Gastroesophageal sphincter (tissue), 4 donors: ENCODE results near the gene NCAPD2. TPM values are rescaled to one million over a fixed set of nuclear protein-coding genes. Genes with fewer than 3 reads are reported as not detected.
"Not testable (repeated sequence)": the region's sequence is repeated elsewhere in the genome, so short reads cannot be mapped to it uniquely, and the experiment has no call there.

Source experiments
- ATAC-seq: fragments of 150-250 bp; one replicate; pipeline ENCODE4 v1.9.1; 2016; ENCODE audit warnings: mild to moderate bottlenecking, moderate library complexity
- H3K27ac ChIP-seq, 4 donors: fragments of 200-600 bp; sonication (generic) in 3 of 4; 1 replicate in 3 of 4; 2 replicates in 1 of 4; pipeline ENCODE4 v1.5.1; 2016 to 2019
- H3K27me3 ChIP-seq: fragments of 200-600 bp; sonication (generic); one replicate; pipeline ENCODE4 v1.5.1; 2019
- H3K36me3 ChIP-seq, 2 donors: fragments of 200-600 bp; sonication (generic); one replicate each; pipeline ENCODE4 v1.5.1; 2019; ENCODE audit warnings: control low read depth in 1 of 2
- H3K4me1 ChIP-seq, 3 donors: fragments of 200-600 bp; sonication (generic); 1 replicate in 2 of 3; 2 replicates in 1 of 3; pipeline ENCODE4 v1.5.1; 2016 to 2019; ENCODE audit warnings: control low read depth in 2 of 3
- H3K4me3 ChIP-seq, 2 donors: fragments of 200-600 bp; sonication (generic); one replicate each; pipeline ENCODE4 v1.5.1; 2019; ENCODE audit warnings: mild to moderate bottlenecking in 1 of 2, moderate library complexity in 1 of 2
- H3K9me3 ChIP-seq, 3 donors: fragments of 200-600 bp; sonication (generic); one replicate each; pipeline ENCODE4 v1.5.1; 2017 to 2019; ENCODE audit warnings: control low read depth in 2 of 3
- EP300 ChIP-seq: sonication (generic); formaldehyde crosslinking; IDR thresholded peaks from one replicate; pipeline ENCODE4 v1.6.1; 2017; ENCODE audit warnings: antibody characterized with exemption, mild to moderate bottlenecking
- POLR2A ChIP-seq, 2 donors: fragments of 450-650 bp; IDR thresholded peaks; one replicate each; pipeline ENCODE4 v1.6.1; 2017; ENCODE audit warnings: antibody characterized with exemption in 2 of 2, mild to moderate bottlenecking in 2 of 2, moderate library complexity in 1 of 2
- POLR2AphosphoS5 ChIP-seq: sonication (generic); formaldehyde crosslinking; IDR thresholded peaks from one replicate; pipeline ENCODE4 v1.6.1; 2017; ENCODE audit warnings: antibody characterized with exemption
- WGBS, 2 donors: methylation state at CpG; one replicate each; pipeline ENCODE4 v1.1.5; 2018; ENCODE audit warnings: low coverage in 1 of 2; 5-methylcytosine and 5-hydroxymethylcytosine counted together
- total RNA-seq, 4 donors: library from RNA; depleted of rRNA; stranded (reverse); fragments of >200 nt; gene quantifications; one replicate each; pipeline ENCODE4 v1.1.0, GENCODE V29; 2016
- TF ChIP-seq, protein P1 (sequence below), 4 experiments: fragments of 200-600 bp in 2 of 4; fragments of 450-650 bp in 2 of 4; sonication (generic) in 1 of 4; IDR thresholded peaks; one replicate each; pipeline ENCODE4 v1.5.1; 2017 to 2019; ENCODE audit warnings: antibody characterized with exemption in 4 of 4, mild to moderate bottlenecking in 2 of 4, moderate library complexity in 2 of 4

The NCAPD2 gene
- total RNA-seq, 4 donors from 2014 or later: 21.2 to 28.0 (median 24.8) TPM

DNA sequence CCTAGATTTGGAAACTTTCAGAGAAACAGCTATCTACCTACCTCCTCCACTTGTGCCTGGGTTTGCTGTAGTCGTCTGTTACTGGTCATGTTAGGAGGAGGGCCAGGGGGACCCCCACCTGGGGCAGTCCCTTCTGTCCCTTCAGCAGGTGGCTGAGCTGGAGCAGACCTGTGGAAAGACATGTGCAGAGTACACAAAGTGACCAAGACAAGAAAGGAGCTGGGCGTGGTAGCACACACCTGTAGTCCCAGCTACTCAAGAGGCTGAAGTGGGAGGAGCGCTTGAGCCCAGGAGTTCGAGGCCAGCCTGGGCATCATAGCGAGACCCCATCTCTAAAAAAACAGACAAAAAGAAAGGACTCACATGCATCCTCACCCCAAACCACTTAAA is 27.7 kb upstream of the NCAPD2 start:
- no peak for ATAC-seq
- no peak overlapping the region for H3K4me3 ChIP-seq
- H3K4me1 ChIP-seq: peaks cover 0 to 76% (median under 1%) of the 10 kb centered on the region in 3 donors
- peaks cover 0 to 50% of the 10 kb centered on the region in 2 donors for H3K36me3 ChIP-seq
- no peaks in the 10 kb centered on the region for H3K27me3 ChIP-seq
- WGBS, 2 donors: 74 to 76% methylated on average over 3 to 5 of the region's 5 CpGs
- H3K9me3 ChIP-seq: no peaks in the 10 kb centered on the region
- peak overlapping the region in 2 of 4 donors; percentile 6 to 34 for H3K27ac ChIP-seq
- TF ChIP-seq EP300: no peak
- TF ChIP-seq, protein P1, sequence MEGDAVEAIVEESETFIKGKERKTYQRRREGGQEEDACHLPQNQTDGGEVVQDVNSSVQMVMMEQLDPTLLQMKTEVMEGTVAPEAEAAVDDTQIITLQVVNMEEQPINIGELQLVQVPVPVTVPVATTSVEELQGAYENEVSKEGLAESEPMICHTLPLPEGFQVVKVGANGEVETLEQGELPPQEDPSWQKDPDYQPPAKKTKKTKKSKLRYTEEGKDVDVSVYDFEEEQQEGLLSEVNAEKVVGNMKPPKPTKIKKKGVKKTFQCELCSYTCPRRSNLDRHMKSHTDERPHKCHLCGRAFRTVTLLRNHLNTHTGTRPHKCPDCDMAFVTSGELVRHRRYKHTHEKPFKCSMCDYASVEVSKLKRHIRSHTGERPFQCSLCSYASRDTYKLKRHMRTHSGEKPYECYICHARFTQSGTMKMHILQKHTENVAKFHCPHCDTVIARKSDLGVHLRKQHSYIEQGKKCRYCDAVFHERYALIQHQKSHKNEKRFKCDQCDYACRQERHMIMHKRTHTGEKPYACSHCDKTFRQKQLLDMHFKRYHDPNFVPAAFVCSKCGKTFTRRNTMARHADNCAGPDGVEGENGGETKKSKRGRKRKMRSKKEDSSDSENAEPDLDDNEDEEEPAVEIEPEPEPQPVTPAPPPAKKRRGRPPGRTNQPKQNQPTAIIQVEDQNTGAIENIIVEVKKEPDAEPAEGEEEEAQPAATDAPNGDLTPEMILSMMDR (IDR thresholded peaks at IDR 0.05): no peak
- no peak for TF ChIP-seq POLR2A (IDR thresholded peaks at IDR 0.05)
- TF ChIP-seq POLR2AphosphoS5: no peak

DNA sequence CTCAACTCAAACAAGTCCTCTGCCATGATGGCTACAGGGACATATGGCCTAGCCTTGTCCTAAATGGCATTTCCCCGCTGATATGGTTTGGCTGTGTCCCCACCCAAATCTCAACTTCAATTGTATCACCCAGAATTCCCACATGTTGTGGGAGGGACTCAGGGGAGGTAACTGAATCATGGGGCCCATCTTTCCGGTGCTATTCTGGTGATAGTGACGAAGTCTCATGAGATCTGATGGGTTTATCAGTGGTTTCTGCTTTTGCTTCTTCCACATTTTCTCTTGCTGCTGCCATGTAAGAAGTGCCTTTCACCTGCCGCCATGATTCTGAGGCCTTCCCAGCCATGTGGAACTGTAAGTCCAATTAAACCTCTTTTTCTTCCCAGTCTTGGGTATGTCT is 27.2 kb upstream of the NCAPD2 start:
- WGBS, 2 donors: 97 to 100% methylated on average over 1 to 3 of the region's 4 CpGs
- ATAC-seq, H3K9me3 ChIP-seq, H3K4me3 ChIP-seq, H3K27me3 ChIP-seq: not testable (repeated sequence)
- Histone ChIP-seq H3K27ac (peak overlapping the region in 3 of 4 donors; percentile 4 to 34 (median 6)), H3K36me3 (peaks cover 0 to 45% of the 10 kb centered on the region in 2 donors), H3K4me1 (peaks cover 0 to 76% (median 4%) of the 10 kb centered on the region in 3 donors)

GRCh38 chr12:6467571-6468282 is 26.2 kb upstream of the NCAPD2 start:
- Histone ChIP-seq H3K27ac (peak overlapping the region in 2 of 4 donors; percentile 1 to 83), H3K4me1 (peaks cover 0 to 69% (median 4%) of the 10 kb centered on the region in 3 donors), H3K36me3 (peaks cover 0 to 35% of the 10 kb centered on the region in 2 donors)
- WGBS, 2 donors: 87 to 100% methylated on average over 2 to 3 of the region's 9 CpGs
- not testable (repeated sequence) for ATAC-seq, H3K9me3 ChIP-seq, H3K4me3 ChIP-seq, H3K27me3 ChIP-seq

GRCh38 chr12:6468283-6468575 is 25.7 kb upstream of the NCAPD2 start:
- H3K27ac ChIP-seq: peak overlapping the region in 2 of 4 donors; percentile 1 to 83
- TF ChIP-seq, protein P1 (IDR thresholded peaks at IDR 0.05): no peak
- TF ChIP-seq POLR2AphosphoS5: no peak
- no peak for TF ChIP-seq EP300
- TF ChIP-seq POLR2A (IDR thresholded peaks at IDR 0.05): no peak
- peaks cover 0 to 64% (median 4%) of the 10 kb centered on the region in 3 donors for H3K4me1 ChIP-seq
- H3K36me3 ChIP-seq: peaks cover 0 to 30% of the 10 kb centered on the region in 2 donors
- H3K27me3 ChIP-seq: no peaks in the 10 kb centered on the region
- H3K4me3 ChIP-seq: no peak overlapping the region
- no peaks in the 10 kb centered on the region for H3K9me3 ChIP-seq
- ATAC-seq: no peak

DNA sequence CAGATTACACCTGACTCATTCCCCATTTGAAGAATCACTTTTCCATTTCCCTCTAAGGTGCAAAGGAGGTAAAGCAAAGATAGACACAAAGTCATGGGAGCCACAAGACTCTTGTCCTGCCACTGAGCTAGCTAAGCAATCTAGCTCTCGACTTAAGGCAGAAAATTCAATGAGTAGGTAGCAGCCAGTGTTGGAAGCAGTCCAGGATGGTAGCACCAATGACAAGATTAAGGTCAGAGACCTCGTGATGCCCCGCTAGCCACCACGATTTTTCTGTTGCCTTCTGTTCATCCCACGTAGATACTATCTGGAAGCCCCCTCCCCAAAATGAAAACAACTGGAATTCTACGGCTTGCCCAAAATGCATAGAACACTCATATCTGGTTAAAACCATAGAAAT is 24.8 kb upstream of the NCAPD2 start:
- Histone ChIP-seq H3K4me3 (peak overlapping the region; percentile 61 to 63), H3K36me3 (peaks cover 0 to 21% of the 10 kb centered on the region in 2 donors), H3K9me3 (no peaks in the 10 kb centered on the region), H3K4me1 (peaks cover 0 to 58% (median 4%) of the 10 kb centered on the region in 3 donors), H3K27me3 (no peaks in the 10 kb centered on the region), H3K27ac (peak overlapping the region; percentile 70 to 93 (median 84))
- no peak for TF ChIP-seq EP300
- TF ChIP-seq POLR2A (IDR thresholded peaks at IDR 0.05): no peak
- TF ChIP-seq, protein P1 (IDR thresholded peaks at IDR 0.05): no peak
- no peak for TF ChIP-seq POLR2AphosphoS5
- WGBS, 2 donors: 43 to 64% methylated on average over 1 to 6 of the region's 6 CpGs
- ATAC-seq: no peak

DNA sequence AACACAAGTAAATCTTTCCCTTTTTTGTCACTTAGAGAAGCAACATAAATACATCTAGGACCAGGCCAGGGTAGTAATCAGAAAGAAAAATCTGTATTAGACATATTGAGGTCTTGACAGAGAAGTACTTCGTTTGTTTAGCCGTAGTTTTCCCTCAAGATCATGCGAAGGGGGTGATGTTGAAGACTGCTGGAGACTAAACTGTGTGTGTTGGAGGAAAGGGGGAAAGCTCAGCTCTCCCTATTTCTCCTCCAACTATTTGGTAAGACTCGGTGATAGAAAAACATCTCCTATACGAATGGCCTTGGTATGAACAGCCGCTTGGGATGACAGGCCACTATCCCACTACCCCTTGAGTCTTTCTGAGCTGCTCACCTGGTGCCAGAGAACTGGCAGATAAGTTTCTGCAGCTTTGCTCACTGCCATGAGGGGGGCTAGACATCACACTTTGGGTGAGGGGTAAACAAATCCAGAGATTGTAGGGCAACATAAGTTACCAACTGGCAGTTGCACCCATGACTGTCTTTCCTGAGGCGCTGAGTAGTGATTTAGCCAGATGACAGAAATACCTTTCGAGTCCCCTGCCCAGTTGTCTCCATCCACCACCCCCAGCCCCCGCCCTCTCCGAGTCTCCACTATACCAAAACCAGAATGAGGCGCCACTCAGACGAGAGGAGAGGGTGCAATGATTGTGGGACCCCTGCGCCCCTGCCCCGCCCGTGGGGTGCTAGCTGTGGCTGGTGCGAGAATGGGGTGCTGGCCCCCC is 24.1 kb upstream of the NCAPD2 start:
- ATAC-seq: no peak
- no peaks in the 10 kb centered on the region for H3K27me3 ChIP-seq
- 30 to 47% methylated on average over 4 to 7 of the region's 16 CpGs for WGBS, 2 donors
- H3K4me1 ChIP-seq: peaks cover 0 to 53% (median 4%) of the 10 kb centered on the region in 3 donors
- no peaks in the 10 kb centered on the region for H3K9me3 ChIP-seq
- TF ChIP-seq POLR2AphosphoS5 (no peak), POLR2A (IDR thresholded peaks at IDR 0.05) (no peak)
- peaks cover 0 to 14% of the 10 kb centered on the region in 2 donors for H3K36me3 ChIP-seq
- peak overlapping the region; percentile 61 to 63 for H3K4me3 ChIP-seq
- peak overlapping the region; percentile 70 to 93 (median 84) for H3K27ac ChIP-seq
